NCI-H2171 (cell line): Measurements from ENCODE around the gene KIF2C.
"Not testable (repeated sequence)": the region's sequence is repeated elsewhere in the genome, so short reads cannot be mapped to it uniquely, and the experiment has no call there.

Experiments
- DNase-seq: peaks from one replicate; lab custom pipeline; 2025; lab: John Stamatoyannopoulos, UW

KIF2C gene

DNA sequence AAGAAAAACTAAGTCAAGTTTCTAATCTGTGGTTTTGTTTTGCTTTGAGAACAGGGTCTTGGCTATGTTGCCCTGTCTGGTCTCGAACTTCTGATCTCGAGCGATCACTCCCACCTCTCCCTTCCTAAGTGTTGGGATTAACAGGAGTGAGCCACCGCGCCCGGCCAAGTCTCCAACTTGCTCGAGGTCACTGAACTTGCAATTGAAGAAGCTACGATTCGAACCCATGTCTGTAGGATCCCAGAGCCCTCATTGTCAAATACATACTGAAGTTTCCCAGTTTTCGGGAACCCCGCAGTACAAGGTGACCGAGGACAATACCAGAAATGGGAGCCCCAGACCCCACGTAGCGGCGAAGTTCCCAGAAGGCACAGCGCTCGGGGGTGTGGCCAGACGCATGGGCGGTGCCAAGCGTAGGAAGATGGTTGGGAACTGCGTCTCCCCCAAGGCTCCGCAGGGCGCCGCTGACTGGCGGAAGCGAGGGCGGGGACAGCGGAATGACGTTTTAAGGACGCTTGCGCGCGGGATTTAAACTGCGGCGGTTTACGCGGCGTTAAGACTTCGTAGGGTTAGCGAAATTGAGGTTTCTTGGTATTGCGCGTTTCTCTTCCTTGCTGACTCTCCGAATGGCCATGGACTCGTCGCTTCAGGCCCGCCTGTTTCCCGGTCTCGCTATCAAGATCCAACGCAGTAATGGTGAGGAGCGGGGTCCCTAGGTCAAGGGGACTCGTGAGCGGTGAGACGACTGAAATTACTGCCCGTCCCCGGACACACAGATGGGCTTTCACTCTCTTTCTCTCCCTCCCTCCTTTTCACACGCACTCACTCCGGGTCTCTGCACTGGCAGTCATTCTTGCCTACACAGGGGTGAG is at the start of gene KIF2C:
TSS of gene KIF2C (plus strand) at position 531 of the 872 bp plus-strand sequence. CDS start at position 627, 96 bp downstream.
- DNase-seq, result peak; percentile 98

DNA sequence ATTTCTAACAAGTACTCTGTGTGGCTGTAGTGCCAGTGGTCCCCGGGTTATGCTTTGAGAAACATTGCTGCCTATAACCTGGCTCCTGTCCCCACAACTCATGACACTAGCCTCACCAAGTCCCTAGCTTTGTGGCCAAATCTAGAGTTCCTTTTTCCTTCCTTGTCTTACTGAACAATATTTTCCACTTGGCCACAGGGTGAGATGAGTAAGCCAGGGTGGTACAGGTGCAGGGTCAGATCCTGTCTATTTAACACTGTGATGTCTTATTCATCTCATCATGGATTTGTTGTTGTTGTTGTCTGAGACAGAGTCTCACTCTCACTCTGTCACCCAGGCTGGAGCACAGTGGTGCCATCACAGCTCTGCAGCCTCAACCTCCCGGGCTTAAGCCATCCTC is 46.5 kb upstream of the KIF2C start:
- DNase-seq, result no peak

DNA sequence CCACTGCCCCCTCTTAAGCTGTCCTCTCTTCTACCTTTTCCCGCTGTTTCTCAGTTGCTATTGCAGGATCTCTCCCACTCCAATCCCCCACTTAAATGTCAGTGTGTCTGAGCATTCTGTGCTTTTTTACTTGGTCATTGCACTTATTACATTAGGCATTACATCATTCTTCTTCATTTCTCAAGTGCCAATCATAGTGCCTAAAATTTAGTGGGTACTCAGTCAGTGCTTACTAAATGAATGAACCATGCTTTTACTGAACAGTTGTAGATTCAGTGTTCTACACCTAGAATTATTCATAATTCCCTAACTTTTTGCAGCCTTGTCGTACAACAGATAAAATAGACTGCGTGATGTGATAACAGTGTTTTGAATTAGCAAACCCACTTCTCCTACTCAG is 45.7 kb upstream of the KIF2C start:
- DNase-seq, result no peak

DNA sequence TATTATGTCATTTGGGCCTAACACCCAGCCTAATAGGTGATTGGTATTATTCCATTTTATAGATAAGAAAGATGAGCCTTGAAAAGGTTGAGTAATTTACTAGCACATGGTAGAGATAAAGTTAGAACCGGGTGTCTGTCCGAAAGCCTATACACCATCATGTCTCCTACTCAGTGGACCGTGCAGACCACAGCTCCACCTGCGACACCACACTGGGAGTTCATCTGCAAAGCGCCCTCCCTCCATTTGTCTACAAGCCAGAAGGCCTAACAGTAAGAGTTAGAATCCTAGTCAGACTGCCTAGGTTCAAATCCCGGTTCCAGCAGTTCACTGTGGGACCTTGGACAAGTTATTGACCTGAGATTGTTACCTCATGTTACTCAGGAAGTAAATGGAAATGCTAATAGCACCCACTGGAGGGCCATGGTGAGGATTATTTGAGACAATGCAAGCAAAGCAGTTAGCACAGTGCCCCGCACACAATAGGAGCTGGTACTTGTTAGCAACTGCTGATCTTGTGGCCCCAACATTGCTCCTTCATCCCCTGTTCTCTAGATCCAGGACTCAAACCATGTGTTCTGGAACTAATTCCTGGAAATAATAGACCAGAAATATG is 44.7 kb upstream of the KIF2C start:
- no peak for DNase-seq

DNA sequence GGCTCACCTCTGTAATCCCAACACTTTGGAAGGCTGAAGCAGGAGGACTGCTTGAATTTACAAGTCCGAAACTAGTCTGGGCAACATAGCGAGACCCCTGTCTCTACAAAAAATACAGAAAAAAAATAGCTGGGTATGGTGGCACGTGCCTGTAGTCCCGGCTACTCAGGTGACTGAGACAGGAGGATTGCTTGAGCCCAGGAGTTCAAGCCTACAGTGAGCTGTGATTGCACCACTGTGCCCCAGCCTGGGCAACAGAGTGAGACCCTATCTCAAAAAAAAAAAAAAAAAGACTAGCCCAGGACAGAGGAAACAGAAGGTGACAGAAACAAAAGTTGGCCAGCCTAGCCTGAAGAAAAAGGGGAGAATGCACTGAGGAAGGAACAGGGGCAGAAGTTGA is 44.0 kb upstream of the KIF2C start:
- DNase-seq, result no peak

DNA sequence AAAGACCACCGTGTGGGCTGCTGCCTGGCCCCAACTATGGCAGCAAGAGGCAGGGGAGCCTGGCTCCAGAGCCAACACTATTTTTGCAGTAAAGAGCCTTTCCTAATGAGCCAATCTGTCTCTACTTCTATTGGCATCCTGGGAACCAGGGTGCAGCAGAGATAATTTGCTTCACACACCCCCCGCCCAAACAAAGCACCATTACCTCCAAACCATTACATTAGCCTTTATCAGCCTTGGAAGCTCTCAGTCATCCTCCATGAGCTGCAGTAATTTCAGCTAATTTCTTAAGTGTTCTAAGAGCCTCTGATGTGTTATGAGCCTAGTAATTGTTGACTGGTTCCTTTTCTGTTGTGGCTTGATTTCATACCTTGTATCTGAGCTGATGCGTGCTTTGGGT is 43.5 kb upstream of the KIF2C start:
- DNase-seq, result no peak

DNA sequence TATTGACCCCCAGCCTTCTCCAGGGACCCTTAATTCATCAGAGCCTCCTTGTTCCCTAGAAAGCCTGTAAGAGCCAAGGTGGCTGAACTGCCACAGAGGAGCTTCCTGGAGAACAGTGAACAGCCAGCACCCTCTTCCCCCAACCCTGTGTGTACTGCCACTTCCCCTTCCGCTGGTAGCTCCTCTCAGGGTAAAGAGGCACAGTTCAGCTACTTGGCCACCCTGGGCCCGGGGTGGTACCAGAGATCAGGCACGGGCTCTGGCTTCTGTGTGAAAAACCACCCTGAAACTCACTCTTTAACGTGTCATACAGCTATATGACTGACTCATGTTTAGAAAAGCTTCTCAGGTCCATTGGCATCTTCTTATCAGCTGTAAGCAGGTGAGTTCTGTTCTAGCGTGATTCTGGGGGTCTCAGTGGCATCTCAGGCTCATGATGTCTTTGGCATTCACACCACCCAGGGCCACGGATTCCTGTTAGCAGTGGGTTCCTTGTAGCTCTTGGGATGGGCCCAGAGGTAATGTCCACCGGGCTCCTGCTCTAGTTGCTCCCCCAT is 42.8 kb upstream of the KIF2C start:
- no peak for DNase-seq

DNA sequence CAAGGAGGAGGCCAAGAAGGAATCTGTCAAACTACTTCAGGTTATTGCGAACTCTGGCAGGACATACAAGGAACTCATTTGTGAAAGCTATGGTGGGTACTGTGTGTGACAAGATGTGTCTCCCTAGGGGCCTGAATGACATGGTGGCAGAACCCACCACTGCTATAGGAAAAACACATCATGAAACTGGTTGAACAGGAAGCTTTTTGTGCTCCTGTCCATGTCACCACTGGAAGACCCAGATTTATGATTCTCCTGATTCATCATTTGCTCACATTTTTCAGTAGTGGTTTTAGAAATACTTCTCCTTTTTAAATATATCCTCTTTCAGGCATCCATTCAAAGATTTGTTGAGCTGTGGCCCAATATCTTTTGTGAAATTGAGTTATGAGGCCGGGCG is 41.5 kb upstream of the KIF2C start:
- no peak for DNase-seq

DNA sequence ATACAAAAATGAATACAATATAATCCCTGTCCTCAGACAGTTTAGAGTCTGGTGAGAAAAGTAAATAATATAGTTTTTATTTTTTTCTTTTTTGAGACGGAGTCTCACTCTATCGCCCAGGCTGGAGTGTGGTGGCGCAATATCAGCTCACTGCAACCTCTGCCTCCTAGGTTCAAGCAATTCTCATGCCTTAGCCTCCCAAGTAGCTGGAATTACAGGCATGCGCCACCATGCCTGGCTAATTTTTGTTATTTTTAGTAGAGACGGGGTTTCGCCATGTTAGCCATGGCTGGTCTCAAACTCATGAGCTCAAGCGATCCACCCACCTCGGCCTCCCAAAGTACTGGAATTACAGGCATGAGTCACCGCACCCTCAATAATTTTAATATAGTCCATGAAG is 40.3 kb upstream of the KIF2C start:
- DNase-seq, result not testable (repeated sequence)

DNA sequence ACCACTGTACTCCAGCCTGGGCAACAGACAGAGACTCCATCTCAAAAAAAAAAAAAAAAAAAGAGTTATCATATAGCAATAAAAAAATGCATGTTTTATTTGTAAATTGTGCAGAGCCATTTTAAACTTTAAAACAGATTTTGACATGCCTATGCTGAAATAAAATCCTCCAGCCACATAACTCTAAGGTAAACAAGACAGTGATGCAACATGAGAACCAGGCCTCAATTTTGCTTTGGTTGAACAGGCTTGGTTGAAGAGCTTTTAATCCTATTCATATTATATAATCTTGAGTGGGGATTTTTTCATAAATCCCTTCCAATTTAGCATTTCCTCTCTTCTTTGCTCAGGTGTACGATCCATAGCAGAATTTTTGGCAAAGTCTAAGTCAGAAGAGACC is 39.1 kb upstream of the KIF2C start:
- no peak for DNase-seq

DNA sequence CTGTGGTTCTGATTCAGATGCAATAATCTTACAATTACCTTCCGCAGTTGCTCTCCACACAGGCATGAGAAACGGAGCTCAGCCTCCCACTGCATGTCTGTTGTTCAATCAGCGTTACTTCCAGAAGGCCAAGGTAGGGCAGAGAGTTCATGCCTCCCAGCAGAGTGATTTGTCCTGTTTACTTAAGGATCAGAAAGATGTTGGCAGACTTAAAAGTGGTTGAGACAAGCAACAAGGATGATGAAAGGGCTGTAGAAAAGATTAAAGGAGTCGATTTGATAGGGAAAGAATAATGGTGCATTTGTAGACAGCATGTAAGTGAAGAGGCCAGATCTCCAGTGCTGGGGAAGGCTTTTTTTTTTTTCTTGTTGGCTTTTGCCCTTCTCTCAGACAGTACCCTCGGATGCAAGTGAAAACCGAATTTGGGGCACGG is 38.5 kb upstream of the KIF2C start:
- no peak for DNase-seq

DNA sequence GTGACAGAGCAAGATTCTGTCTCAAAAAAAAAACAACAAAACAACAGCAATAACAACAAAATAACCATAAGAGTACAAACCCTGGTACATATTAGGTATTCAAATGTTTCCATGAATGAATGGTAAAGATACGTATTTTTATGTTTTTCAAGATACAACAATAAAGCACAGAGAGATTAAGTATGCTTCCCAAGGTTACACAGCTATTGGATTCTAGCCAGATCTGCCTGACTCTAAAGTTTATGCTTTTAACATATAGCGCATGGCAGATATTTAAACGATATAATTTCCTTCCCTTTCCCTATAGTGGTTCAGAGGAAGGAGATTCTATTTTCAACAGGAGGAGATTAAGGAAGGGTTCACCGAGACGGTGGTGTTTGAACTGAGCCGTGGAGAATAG is 34.2 kb upstream of the KIF2C start:
- no peak for DNase-seq

DNA sequence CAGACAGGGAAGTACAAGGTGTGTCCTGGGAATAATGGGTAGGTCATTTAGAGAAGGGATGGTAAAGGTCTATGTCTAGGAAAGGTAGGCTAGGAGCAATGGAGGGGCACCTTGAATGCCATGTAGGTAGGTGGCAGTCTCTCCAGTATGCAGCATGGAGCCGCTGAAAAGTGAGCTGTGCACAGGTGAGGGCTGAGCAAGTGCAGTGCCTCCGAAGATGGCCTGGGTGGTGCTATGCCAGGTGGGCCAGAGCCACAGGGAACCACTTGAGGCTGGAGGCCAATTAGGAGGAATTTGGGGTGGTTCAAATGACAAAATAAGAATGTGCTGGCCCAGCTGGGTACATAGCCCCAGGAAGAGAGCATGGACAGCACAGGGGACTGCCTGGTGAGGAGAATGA is 33.7 kb upstream of the KIF2C start:
- no peak for DNase-seq

DNA sequence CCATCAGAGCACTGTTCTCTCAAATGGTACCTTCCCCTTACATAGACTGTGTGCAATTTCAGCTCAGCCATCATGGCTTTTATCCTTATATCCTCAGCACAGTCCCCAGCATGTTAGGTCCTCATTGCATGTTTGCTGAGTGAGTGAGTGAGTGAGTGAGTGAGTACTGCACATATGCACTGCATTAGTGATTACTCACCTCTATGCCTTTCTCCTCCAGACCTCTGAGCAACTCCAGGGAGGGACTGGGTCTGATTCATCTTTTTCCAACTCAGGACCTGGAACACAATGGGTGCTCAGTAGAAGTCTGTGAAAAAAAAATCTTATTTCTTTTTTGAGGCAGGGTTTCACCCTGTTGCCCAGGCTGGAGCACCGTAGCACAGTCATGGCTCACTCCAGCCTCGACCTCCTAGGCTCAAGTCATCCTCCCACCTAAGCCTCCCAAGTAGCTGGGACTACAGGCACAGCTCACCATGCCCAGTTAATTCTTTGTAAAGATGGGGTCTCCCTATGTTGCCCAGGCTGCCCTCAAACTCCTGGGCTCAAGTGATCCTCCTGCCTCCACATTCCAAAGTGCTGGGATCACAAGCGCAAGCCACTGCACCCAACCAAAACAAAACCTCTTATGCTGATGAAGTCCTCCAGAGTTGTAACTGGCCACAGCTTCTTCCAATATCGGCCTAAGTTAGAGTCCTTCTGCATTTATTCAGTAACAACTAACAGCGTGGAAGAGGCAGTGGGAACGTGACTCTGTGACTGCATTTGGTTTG is 32.3 kb upstream of the KIF2C start:
- no peak for DNase-seq

DNA sequence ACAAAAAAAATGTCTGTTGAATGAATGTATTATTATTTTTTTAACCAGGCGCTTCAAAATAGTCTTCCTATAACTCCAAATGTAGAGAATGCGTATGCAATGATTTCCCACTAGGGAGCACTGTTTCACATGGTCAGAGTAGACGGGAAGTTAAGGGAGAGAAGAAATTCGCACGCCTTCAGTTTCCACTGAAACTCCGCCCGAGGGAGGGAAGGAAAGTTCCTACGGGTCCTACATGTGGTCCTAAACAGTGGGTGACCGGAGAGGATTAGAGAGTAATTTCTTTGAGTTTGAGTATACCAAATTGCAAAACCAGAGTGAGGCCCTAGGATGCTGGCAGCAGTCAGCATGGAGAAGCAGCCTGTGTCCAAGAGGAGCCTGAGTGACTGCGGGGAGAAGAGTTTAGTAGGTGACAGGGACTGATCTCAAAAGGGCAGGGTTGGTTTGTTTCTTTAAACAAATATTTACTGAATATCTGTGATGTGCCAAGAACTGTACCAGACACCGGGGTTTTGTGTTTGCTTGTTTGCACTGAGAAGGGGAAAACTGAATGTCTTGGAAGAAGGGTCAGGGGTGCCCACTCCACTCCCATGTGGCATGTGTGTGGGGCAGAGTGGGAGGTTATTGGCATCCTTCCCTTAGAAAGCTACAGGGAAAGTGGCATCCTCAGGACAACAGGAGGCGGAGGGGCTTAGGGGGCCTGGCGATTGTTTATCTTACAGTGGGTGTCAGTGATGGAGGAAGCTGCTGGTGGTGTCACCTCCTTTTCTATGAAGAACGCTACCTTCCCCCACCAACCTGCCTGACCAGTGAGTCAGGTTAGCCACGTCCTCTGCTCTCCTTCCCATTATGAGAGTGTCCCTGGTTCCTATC is 31.4 kb upstream of the KIF2C start:
- no peak for DNase-seq

DNA sequence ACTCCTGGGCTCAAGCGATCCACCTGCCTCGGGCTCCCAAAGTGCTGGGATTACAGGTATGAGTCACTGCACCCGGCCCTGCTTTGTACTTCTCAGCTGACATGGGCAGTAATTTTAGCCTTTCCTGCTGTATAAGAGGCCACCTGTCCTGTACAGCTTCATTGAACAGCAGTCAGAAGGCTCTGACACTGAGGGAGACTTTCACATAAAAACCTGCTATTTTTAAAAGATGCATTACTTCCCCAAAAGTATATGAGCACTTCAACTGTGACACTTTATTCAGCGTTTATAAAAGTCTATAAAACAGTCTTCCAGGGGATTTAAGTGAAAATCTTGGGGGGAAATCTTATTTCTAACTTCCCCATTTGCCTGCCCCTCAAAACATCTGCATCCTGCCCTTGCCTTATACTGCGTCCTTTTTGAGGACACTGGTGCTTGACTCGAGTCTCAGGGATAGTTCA is 26.3 kb upstream of the KIF2C start:
- no peak for DNase-seq

DNA sequence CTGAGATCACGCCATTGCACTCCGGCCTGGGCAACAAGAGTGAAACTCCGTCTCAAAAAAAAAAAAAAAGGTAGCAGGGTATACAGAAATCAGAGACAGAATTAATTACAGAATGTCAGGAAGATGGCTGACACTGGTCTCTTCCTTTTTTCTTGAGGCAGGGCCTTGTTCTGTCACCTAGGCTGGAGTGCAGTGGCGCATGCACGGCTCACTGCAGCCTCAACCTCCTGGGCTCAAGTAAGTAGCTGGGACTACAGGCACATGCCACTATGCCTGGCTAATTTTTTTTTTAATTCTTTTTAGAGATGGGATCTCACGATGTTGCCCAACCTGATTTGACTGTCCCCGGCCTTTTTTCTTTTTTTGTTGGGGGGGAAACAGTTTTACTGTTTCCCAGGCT is 25.1 kb upstream of the KIF2C start:
- no peak for DNase-seq

DNA sequence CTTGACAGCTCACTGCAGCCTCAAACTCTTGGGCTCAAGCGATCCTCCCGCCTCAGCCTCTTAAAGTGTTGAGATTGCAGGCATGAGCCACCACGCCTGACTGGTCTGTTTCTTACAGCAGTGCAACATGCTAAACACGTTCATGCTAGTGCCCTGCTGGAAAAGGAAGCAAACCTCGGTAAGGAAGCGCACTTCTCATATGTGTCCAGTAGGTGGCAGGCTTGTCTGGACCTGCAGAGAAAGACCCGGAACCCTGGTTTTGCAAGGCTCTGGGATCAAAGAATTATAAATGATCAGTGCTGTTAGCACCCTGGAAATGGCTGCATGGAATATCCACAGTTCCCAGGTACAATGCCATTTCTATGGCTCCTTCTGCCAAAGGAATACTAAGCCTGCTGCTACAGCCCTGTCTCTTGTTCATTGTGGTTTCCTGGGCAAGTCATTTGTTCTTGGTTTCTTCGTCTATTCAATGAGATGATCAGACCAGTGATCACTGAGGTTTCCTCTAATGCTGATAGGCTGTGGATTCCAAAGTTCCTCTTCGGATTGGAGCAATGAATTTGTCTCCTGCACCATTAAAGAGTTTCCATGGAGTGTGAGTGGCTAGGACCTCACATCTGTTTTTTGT is 24.6 kb upstream of the KIF2C start:
- peak; percentile 47 for DNase-seq

DNA sequence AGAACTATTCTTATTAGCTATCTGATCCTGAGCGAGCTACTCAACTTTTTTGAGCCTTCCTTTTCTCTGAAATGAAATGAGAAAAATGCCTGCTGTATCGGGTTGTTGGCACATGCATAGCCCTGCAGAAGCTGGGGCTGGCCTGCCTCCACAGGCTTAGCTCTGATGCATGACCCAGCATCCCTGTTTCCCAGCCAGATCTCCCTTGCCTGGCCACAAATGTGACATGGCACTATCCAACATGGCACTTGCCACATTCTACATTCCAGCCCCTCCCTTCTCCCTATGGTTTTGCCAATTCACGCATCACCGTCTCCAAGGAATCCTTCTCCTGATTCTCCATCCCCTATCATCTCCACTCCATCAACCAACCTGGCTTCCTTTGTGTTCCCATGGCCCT is 22.5 kb upstream of the KIF2C start:
- DNase-seq, result no peak

DNA sequence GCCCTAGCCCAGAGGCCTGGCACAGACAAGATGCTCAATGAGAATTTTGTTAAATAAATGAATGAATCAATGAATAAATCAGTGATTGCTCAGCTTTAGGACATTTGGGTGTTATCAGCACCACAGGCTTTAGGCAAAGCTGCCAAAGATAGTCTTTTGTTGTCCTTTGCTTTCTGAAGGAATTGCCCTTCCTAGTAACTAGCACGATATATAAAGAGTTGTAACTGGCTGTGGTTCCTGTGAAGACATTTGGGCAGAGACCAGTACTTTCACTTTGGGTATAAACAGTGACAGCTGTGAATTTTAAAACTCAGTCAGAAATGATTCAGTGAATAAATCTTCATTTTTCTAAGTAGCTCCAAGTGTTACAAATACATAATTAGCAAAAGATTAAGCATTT is 22.0 kb upstream of the KIF2C start:
- no peak for DNase-seq

DNA sequence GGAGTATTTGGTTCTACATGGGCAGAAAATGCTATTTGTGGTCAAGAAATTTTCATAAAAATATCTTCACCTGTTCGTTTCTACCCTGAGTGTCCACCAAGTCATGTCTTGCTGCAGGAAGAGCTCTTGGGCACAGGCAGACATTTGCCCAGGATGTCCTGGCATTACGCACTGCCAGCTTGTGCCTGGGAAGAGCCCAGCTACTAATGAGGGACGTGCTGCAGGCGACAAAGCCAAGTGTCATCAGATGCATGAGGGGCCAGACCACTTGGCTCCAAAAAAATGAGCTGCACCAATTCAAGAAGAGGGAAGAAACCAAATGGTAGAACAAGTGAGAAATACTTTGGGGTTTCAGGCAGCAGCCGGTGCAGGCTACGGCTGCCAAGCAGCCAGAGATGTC is 21.5 kb upstream of the KIF2C start:
- no peak for DNase-seq
